PC-3 (cell line): ENCODE measurements around the gene PTPRE.

Experiments used
- EZH2 ChIP-seq: fragments of 300-600 bp; sonication (generic); IDR thresholded peaks from one replicate; pipeline ENCODE4 v1.6.1; 2017; ENCODE audit warnings: antibody characterized with exemption, mild to moderate bottlenecking, low read length; ENCODE audit not compliant: unreplicated experiment
- TF ChIP-seq, protein P1 (sequence below): fragments of 300-600 bp; sonication (generic); conservative IDR thresholded peaks from 2 replicates; pipeline ENCODE4 v1.5.1; 2017; ENCODE audit warnings: antibody characterized with exemption, low read depth, mild to moderate bottlenecking, low read length

DNA sequence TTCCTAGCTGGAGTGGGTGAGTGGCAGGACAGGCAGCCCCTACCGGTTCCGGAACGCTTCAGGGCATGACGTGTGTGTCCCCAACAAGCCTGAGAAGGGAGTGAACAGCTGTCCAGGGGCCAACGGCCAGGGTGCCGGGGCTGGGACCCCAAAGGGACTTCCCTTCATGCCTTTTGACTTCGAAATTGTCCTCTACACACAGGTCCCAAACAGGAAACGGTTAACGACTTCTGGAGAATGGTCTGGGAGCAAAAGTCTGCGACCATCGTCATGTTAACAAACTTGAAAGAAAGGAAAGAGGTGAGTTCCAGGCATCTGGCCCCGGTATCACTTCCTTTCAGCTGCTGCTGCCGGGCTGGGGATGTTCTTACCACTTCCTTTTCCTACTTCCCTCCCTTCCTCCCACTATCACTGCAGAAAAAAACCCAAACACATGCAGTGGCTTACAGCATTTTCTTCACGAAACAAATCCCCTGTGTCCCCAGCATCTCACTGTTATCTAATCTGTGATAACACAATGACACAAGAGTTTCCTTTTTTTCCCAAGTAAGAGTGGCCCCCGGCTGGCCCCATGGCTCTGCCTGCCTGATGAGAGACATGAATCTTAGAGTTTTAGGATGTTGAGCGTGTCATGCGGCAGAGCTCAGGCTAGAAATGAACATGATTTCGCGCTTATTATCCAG is 156.1 kb downstream of the PTPRE start:
- TF ChIP-seq, protein P1, sequence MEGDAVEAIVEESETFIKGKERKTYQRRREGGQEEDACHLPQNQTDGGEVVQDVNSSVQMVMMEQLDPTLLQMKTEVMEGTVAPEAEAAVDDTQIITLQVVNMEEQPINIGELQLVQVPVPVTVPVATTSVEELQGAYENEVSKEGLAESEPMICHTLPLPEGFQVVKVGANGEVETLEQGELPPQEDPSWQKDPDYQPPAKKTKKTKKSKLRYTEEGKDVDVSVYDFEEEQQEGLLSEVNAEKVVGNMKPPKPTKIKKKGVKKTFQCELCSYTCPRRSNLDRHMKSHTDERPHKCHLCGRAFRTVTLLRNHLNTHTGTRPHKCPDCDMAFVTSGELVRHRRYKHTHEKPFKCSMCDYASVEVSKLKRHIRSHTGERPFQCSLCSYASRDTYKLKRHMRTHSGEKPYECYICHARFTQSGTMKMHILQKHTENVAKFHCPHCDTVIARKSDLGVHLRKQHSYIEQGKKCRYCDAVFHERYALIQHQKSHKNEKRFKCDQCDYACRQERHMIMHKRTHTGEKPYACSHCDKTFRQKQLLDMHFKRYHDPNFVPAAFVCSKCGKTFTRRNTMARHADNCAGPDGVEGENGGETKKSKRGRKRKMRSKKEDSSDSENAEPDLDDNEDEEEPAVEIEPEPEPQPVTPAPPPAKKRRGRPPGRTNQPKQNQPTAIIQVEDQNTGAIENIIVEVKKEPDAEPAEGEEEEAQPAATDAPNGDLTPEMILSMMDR: no peak
- TF ChIP-seq EZH2: no peak
